SJSA1 (cell line): ENCODE results near the gene TAS2R31. TPM values are rescaled to one million over a fixed set of nuclear protein-coding genes. Genes with fewer than 3 reads are reported as not detected.
"Not testable (repeated sequence)": the region's sequence is repeated elsewhere in the genome, so short reads cannot be mapped to it uniquely, and the experiment has no call there.

Experiments
- DNase-seq, 2 experiments: peaks; one replicate each; pipeline ENCODE4 v3.0.0-alpha.2; 2015 to 2020; ENCODE audit warnings: low spot score in 2 of 2, low read depth in 1 of 2
- H3K27ac ChIP-seq: fragments of 250-450 bp; sonication (Bioruptor Pico); 2 replicates; pipeline ENCODE4 v1.5.1; 2020; ENCODE audit warnings: mild to moderate bottlenecking, moderate library complexity
- H3K27me3 ChIP-seq: fragments of 250-450 bp; sonication (Bioruptor Pico); replicated peaks from 2 replicates; pipeline ENCODE4 v1.5.1; 2020; ENCODE audit warnings: mild to moderate bottlenecking, moderate library complexity
- H3K36me3 ChIP-seq: fragments of 250-450 bp; sonication (Bioruptor Pico); 2 replicates; pipeline ENCODE4 v1.5.1; 2020; ENCODE audit warnings: mild to moderate bottlenecking
- H3K4me1 ChIP-seq: fragments of 250-450 bp; sonication (Bioruptor Pico); replicated peaks from 2 replicates; pipeline ENCODE4 v1.6.1; 2021; ENCODE audit warnings: mild to moderate bottlenecking
- H3K4me3 ChIP-seq: fragments of 250-450 bp; sonication (Bioruptor Pico); 2 replicates; pipeline ENCODE4 v1.5.1; 2020; ENCODE audit warnings: mild to moderate bottlenecking
- H3K9me3 ChIP-seq: fragments of 250-450 bp; sonication (Bioruptor Pico); replicated peaks from 2 replicates; pipeline ENCODE4 v1.5.1; 2020; ENCODE audit warnings: mild to moderate bottlenecking
- total RNA-seq: library from RNA; depleted of rRNA; stranded (reverse); fragments of >200 nt; shearing (Covaris generic); gene quantifications from 2 replicates; pipeline ENCODE4 v1.2.3, GENCODE V29; 2014; rRNA removed

TAS2R31 gene, protein sequence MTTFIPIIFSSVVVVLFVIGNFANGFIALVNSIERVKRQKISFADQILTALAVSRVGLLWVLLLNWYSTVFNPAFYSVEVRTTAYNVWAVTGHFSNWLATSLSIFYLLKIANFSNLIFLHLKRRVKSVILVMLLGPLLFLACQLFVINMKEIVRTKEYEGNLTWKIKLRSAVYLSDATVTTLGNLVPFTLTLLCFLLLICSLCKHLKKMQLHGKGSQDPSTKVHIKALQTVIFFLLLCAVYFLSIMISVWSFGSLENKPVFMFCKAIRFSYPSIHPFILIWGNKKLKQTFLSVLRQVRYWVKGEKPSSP
- 1.5 TPM in 1 of 2 replicates, not detected in the other for total RNA-seq

DNA sequence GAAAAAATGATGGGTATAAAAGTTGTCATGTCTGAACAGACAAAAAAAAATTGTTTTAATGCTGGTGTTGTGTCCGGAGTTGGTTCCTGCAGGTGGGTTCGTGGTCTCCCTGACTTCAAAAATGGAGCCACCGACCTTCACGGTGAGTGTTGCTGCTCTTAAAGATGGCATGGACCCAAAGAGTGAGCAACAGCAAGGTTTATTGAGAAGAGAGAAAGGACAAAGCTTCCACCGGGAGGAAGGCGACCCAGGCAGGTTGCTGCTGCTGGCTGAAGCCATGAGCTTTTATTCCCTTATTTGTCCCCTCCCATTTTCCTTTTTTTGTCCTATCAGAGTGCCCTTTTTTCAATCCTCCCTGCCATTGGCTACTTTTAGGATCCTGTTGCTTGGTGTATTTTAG is at the start of gene TAS2R31:
Gene TAS2R31 (minus strand): TSS at position 101 of the 400 bp plus-strand sequence. CDS start 72 bp downstream, at position 29.
- DNase-seq = no peak
- Histone ChIP-seq H3K27me3 (no peaks in the 10 kb centered on the region), H3K4me3 (no peak within 1 kb of the TSS), H3K4me1 (no peaks in the 10 kb centered on the region), H3K27ac (no peak within 1 kb of the TSS), H3K9me3 (no peaks in the 10 kb centered on the region), H3K36me3 (no peaks in the 10 kb centered on the region)

DNA sequence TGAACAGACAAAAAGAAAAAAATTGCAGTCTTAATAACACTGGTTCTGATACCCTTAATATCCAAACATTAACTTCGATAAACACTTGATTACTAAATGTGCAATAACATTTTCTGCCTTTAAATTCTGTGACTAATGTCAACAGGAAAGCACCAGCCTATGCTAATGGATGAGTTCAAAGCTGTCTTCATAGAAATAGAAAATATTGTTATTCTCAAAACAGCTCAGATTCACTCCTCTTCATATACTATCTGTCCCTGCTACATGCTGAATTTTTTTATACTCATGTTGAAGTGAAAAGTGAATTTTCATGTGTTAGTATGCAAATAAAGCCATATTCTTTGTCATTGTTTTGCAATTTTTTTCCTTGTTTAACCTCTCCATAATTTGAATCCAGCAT is 47.0 kb upstream of the TAS2R31 start:
- no peak overlapping the region for H3K27ac ChIP-seq
- H3K4me3 ChIP-seq = no peak overlapping the region
- no peaks in the 10 kb centered on the region for H3K27me3 ChIP-seq
- H3K4me1 ChIP-seq = no peaks in the 10 kb centered on the region
- no peaks in the 10 kb centered on the region for H3K36me3 ChIP-seq
- H3K9me3 ChIP-seq = no peaks in the 10 kb centered on the region
- DNase-seq = no peak

DNA sequence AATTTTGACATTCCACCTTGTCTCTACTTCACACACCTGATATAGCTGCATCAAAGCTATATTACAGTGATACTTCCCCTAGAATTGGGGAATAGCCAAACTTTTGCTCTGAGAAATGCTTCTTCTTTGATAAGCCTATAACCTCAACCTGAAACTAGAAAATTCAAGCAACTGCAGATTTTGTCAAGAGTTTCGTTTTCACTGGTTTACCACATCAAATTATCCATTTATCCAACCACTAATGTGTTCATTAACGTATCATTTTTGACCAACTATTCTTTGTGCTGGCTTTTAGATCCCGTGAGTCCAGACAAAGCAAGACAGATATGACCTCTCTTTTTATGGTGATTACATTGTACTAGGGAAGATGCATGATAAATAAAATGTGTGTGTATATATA is 44.4 kb upstream of the TAS2R31 start:
- no peaks in the 10 kb centered on the region for H3K36me3 ChIP-seq
- no peaks in the 10 kb centered on the region for H3K4me1 ChIP-seq
- H3K4me3 ChIP-seq = no peak overlapping the region
- no peaks in the 10 kb centered on the region for H3K9me3 ChIP-seq
- no peak for DNase-seq
- H3K27me3 ChIP-seq = no peaks in the 10 kb centered on the region
- no peak overlapping the region for H3K27ac ChIP-seq

DNA sequence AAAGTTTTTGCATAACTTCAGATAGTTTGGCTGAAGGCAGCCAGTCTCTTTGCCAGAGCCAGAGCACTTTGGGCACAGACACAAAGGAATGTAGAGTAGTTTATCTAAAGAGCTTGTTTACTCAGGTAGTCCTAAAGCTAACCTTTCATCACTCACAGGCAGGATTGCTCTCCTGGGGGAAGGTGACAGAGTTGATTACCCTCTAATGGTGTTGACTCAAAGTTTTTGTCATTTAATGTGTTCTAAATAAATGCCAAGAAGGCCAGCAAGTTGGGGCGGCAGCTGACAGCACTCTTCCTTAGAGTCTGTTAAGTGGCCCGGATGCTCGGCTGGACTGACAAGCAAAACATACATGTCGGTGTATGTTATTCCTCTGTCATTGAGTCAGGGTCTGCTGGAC is 40.2 kb upstream of the TAS2R31 start:
- DNase-seq = no peak
- no peaks in the 10 kb centered on the region for H3K36me3 ChIP-seq
- H3K4me1 ChIP-seq = no peaks in the 10 kb centered on the region
- no peaks in the 10 kb centered on the region for H3K9me3 ChIP-seq
- no peak overlapping the region for H3K27ac ChIP-seq
- H3K4me3 ChIP-seq = no peak overlapping the region
- no peaks in the 10 kb centered on the region for H3K27me3 ChIP-seq

DNA sequence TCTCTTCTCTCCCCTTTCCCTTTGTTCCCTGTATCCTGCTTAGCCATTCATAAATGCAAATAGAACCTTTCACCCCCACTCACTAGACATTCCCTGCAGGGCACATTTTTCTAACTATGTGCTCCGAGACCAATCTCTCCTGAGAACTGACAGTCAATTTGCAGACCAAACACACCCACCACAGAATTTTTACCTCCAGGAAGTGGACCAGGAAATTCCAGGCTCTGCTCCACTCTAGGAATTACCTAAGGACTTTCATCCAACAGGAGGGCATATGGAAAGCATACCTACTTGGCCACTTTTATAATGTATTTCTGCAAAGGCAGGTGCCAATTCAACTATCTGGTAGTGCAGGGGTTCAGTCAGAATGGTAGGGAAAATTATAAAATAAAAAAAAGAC is 39.8 kb upstream of the TAS2R31 start:
- Histone ChIP-seq H3K4me1 (no peaks in the 10 kb centered on the region), H3K4me3 (no peak overlapping the region), H3K36me3 (no peaks in the 10 kb centered on the region), H3K27ac (no peak overlapping the region), H3K9me3 (no peaks in the 10 kb centered on the region), H3K27me3 (no peaks in the 10 kb centered on the region)
- no peak for DNase-seq

DNA sequence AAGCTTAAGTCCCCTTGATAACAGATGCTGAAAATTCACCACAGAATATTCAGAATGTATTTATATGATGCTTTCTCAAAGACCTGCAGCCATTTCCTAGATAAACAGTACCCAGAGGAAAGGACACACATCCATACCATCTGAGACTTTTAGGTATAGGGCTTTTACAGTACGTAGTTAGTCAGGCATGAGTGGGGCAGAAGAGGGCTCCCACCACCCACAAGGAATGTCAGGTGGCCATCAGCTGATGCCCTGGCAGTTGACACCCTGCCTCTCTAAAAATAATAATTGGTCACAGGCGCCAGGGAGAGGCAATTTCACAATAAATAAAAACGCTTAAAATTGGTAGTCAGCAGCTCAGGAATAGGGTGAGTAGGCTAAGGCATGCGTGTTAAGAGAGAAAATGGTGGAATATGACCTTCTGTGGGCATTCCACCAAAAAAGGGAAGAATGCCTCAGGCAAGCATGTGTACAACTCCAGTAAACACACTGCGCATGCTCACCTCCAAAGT is 38.7 kb upstream of the TAS2R31 start:
- H3K9me3 ChIP-seq = no peaks in the 10 kb centered on the region
- no peaks in the 10 kb centered on the region for H3K4me1 ChIP-seq
- no peak overlapping the region for H3K4me3 ChIP-seq
- H3K27ac ChIP-seq = no peak overlapping the region
- H3K36me3 ChIP-seq = no peaks in the 10 kb centered on the region
- DNase-seq = no peak
- no peaks in the 10 kb centered on the region for H3K27me3 ChIP-seq

DNA sequence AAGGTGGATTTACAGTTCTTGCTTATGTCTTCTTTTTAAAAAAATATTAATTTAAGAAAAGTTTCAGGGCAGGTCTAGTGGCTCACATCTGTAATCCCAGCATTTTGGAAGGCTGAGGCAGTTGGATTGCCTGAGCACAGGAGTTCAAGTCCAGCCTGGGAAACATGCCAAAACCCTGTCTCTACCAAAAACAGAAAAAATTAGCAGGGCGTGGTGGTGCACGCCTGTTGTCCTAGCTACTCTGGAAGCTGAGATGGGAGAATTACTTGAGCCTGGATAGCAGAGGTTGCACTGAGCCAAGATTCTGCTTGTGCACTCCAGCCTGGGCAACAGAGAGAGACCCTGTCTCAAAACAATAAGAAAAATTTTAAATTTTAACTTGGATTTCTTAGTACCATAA is 36.3 kb upstream of the TAS2R31 start:
- Histone ChIP-seq H3K27ac (no peak overlapping the region), H3K27me3 (no peaks in the 10 kb centered on the region), H3K9me3 (no peaks in the 10 kb centered on the region), H3K36me3 (no peaks in the 10 kb centered on the region), H3K4me1 (no peaks in the 10 kb centered on the region), H3K4me3 (no peak overlapping the region)
- DNase-seq = no peak

DNA sequence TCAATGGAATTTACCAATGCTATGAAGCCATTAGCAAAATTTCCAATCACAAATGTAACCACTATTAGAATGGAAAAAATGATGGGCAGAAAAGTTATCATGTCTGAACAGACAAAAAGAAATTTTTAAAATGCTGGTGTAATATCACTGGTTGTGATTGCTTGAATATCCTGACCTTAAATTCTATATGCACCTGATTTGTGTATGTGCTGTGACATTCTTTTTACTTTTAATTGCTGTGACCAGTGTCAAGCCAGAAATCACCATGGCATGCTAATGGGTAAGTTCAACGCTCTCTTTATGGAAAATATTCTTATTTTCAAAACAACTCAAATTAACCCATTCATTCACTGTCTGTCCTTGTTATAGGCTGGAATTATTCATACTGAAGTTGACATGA is 31.0 kb upstream of the TAS2R31 start, which contains the start of gene TAS2R46:
Gene TAS2R46 (minus strand): TSS at position 101 of the 400 bp plus-strand sequence. CDS start 0 bp downstream, at position 101.
- not testable (repeated sequence) for H3K36me3 ChIP-seq, H3K27ac ChIP-seq, H3K4me1 ChIP-seq, DNase-seq, H3K4me3 ChIP-seq, H3K27me3 ChIP-seq, H3K9me3 ChIP-seq

DNA sequence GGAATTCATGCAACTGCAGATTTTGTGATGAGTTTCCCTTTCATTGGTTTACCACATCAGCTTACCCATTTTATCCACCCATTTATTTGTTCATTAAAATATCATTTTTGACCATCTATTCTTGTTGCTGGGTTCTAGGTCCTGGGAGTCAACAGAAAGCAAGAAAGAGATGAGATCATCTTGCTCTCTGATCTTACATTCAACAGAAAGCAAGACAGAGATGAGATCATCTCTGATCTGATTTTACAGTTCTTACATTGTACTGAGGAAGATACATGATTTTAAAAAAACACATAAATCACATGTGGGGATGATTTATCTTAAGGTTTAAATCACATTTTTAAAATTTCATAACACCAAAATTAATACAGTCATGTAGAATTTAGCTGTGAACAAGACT is 28.6 kb upstream of the TAS2R31 start:
- H3K27me3 ChIP-seq = no peaks in the 10 kb centered on the region
- H3K36me3 ChIP-seq = no peaks in the 10 kb centered on the region
- no peak overlapping the region for H3K27ac ChIP-seq
- no peak for DNase-seq
- no peak overlapping the region for H3K4me3 ChIP-seq
- no peaks in the 10 kb centered on the region for H3K9me3 ChIP-seq
- H3K4me1 ChIP-seq = no peaks in the 10 kb centered on the region

DNA sequence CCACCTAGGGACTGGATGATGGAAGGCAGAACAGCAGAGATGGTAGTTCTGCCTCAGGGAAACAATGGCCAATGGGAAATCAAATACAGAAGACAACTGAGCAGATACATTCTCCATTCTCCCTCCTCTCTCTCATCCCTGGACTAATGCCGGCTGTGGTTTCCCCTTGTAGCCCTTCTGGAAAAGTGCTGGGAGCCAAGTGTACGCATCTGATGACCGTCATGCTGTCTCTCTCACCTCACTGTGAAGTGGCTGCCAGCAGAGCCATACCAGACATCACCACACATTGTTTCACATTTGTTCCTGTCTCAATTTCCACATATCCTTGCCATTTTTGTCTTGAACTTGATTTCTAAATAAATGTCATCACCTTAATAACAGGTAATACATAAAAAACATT is 27.8 kb upstream of the TAS2R31 start:
- Histone ChIP-seq H3K36me3 (no peaks in the 10 kb centered on the region), H3K4me1 (no peaks in the 10 kb centered on the region), H3K9me3 (no peaks in the 10 kb centered on the region), H3K27ac (no peak overlapping the region), H3K27me3 (no peaks in the 10 kb centered on the region), H3K4me3 (no peak overlapping the region)
- no peak for DNase-seq

DNA sequence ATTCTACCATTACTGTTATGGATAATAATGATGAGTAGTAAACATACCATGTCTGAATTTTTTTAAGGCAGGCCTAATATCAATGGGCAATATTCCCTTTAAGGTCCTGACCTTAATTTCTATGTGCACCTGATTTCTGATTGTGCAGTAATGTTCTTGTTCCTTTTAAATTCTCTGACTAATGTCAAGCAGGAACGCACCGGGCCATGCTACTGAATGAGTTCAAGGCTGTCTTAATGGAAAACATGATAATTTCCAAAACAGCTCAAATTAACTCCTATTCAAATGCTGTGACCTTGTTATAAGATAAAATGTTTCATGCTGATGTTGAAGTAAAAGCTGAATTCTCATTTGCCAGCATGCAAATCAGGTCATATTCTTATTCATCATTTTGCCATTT is 24.1 kb upstream of the TAS2R31 start:
- DNase-seq = no peak
- Histone ChIP-seq H3K4me1 (no peaks in the 10 kb centered on the region), H3K27me3 (no peaks in the 10 kb centered on the region), H3K9me3 (no peaks in the 10 kb centered on the region), H3K27ac (no peak overlapping the region), H3K36me3 (peaks cover 5% of the 10 kb centered on the region; the same call in 1 of the 2 replicates), H3K4me3 (no peak overlapping the region)

DNA sequence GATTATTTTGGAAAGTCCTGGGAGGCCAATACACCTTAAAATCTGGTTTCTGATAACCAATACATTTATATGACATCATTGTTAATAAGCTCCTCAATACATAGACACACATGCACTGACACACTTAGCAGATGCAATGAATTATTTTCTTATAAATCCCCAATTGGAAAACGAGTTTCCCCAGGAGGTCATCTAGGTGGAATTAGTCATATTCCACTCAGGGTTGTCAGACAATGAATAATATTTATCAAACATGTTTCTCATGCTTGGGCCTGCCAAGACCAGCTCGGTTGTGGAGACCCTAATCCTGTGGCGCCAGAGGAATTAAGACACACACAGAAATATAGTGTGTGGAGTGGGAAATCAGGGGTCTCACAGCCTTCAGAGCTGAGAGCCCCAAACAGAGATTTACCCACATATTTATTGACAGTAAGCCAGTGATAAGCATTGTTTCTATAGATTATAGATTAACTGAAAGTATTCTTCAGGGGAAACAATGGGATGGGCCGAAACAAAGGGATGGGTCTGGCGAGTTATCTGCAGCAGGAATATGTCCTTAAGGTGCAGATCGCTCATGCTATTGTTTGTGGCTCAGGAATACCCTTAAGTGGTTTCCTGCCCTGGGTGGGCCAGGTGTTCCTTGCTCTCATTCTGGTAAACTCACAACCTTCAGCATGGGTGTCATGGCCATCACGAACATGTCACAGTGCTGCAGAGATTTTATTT is 18.8 kb upstream of the TAS2R31 start:
- not testable (repeated sequence) for H3K27me3 ChIP-seq, H3K4me1 ChIP-seq, H3K27ac ChIP-seq, H3K9me3 ChIP-seq, H3K4me3 ChIP-seq, DNase-seq
- H3K36me3 ChIP-seq = peaks cover 10% of the 10 kb centered on the region

DNA sequence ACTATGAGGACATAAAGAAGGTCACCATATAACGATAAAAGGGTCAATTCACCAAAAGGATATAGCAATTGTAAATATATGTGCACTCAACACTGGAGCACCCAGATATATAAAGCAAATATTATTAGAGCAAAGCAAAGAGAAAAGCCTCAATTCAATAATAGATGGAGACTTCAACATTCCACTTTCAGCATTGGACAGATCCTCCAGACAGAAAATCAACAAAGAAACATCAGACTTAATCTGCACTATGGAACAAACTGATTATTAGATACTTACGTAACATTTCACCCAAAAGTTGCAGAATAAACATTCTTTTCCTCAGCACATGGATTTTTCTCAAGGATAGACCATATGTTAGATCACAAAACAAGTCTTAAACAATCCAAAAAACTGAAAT is 10.2 kb upstream of the TAS2R31 start:
- H3K9me3 ChIP-seq, H3K27ac ChIP-seq, H3K4me1 ChIP-seq, H3K4me3 ChIP-seq, DNase-seq, H3K27me3 ChIP-seq, H3K36me3 ChIP-seq: not testable (repeated sequence)

DNA sequence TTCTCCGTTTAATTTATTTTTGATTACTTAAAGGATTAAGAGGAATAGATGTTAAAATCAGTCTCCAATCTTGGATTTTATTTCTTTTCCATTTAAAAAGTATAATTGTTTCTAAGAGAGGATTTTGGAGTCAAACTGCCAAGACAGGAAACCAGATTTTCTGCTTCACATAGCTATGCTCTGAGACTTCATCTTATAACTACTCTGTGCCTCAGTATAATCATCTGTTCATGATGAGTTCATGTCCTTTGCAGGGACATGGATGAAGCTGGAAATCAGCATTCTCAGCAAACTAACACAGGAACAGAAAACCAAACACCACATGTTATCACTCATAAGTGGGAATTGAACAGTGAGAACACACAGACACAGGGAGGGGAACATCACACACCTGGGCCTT is 9.0 kb upstream of the TAS2R31 start:
- no peak for DNase-seq
- Histone ChIP-seq H3K9me3 (no peaks in the 10 kb centered on the region), H3K4me3 (no peak overlapping the region), H3K27me3 (no peaks in the 10 kb centered on the region), H3K36me3 (peaks cover 8% of the 10 kb centered on the region), H3K4me1 (no peaks in the 10 kb centered on the region), H3K27ac (no peak overlapping the region)
